MM.1S (cell line): ENCODE results near the gene PHLPP2.

Experiments
- EZH2phosphoT487 ChIP-seq: fragments of 300-600 bp; sonication (generic); IDR thresholded peaks from 2 replicates; pipeline ENCODE4 v1.6.1; 2018; ENCODE audit warnings: antibody characterized with exemption, low read length
- TF ChIP-seq, protein P1 (sequence below): fragments of 300-600 bp; sonication (generic); IDR thresholded peaks from 2 replicates; pipeline ENCODE4 v1.5.1; 2016; ENCODE audit warnings: antibody characterized with exemption, low read length, mixed read lengths

DNA sequence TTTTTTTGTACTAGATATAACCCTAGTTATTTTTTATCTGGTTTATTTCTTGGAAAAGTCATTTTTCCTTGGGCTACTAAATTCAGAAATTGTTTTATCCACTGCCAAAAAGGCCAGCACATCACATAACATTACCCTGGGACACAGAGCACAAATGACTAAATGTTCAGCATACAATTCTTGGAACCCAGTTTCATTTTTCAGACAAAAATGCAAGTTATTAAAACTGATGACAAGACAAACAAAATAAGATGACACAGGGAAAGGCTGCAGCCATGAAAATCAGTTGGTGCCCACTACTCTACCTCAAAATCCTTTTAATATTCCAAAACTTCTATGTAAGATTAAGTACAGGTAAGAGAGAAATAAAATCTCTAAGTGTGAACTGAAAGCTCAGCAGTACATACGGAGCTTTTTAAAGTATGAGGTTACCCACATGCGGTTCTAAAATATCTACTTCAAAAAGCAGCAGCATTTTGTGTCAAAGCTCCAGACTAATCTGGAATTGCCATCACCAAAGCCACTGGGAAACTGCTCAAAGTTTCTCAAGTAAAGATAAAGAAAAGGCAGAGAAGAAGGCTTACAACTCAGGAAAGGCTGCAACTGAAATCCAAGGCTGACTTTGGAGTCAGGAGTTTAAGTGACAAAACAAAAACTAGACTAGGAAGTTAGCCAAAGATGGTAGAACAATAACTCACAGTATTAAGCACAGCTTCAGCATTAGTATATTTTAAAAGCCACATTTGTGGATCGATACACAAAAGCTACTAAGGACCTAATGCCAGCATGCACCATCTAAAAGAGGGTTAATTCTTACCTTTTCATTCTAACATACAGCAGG, 42.8 kb upstream of the PHLPP2 start:
- TF ChIP-seq, protein P1, sequence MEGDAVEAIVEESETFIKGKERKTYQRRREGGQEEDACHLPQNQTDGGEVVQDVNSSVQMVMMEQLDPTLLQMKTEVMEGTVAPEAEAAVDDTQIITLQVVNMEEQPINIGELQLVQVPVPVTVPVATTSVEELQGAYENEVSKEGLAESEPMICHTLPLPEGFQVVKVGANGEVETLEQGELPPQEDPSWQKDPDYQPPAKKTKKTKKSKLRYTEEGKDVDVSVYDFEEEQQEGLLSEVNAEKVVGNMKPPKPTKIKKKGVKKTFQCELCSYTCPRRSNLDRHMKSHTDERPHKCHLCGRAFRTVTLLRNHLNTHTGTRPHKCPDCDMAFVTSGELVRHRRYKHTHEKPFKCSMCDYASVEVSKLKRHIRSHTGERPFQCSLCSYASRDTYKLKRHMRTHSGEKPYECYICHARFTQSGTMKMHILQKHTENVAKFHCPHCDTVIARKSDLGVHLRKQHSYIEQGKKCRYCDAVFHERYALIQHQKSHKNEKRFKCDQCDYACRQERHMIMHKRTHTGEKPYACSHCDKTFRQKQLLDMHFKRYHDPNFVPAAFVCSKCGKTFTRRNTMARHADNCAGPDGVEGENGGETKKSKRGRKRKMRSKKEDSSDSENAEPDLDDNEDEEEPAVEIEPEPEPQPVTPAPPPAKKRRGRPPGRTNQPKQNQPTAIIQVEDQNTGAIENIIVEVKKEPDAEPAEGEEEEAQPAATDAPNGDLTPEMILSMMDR: no peak
- no peak for TF ChIP-seq EZH2phosphoT487
